SK-N-SH treated with all-trans-retinoic acid at 6 μM for 48 hours (cell line): ENCODE data around the gene RPL39L.

Experiments
- ARNTL ChIP-seq: fragments of 450-650 bp; formaldehyde crosslinking; IDR thresholded peaks from 2 replicates; pipeline ENCODE4 v1.5.0; 2020; ENCODE audit warnings: low read depth, mild to moderate bottlenecking, moderate library complexity, borderline replicate concordance
- BACH2 ChIP-seq: fragments of 250-450 bp; sonication (Bioruptor Pico); IDR thresholded peaks from 2 replicates; pipeline ENCODE4 v1.9.0; 2021; ENCODE audit warnings: mild to moderate bottlenecking, borderline replicate concordance
- ESRRG ChIP-seq: fragments of 250-450 bp; sonication (Bioruptor Pico); IDR thresholded peaks from 2 replicates; pipeline ENCODE4 v1.6.1; 2021; ENCODE audit warnings: mild to moderate bottlenecking
- OSR1 ChIP-seq: fragments of 250-450 bp; sonication (Bioruptor Pico); IDR thresholded peaks from 2 replicates; pipeline ENCODE4 v1.8.0; 2022; ENCODE audit warnings: moderate library complexity, mild to moderate bottlenecking, inconsistent platforms
- PATZ1 ChIP-seq: fragments of 250-450 bp; sonication (Bioruptor Pico); IDR thresholded peaks from 2 replicates; pipeline ENCODE4 v1.8.0; 2020; ENCODE audit warnings: mild to moderate bottlenecking, moderate library complexity, borderline replicate concordance
- RARB ChIP-seq: fragments of 250-450 bp; sonication (Bioruptor Pico); IDR thresholded peaks from 2 replicates; pipeline ENCODE4 v1.8.0; 2021; ENCODE audit warnings: mild to moderate bottlenecking, moderate library complexity
- SNAI2 ChIP-seq: fragments of 250-450 bp; sonication (Bioruptor Pico); IDR thresholded peaks from 2 replicates; pipeline ENCODE4 v1.5.0; 2020; ENCODE audit warnings: mild to moderate bottlenecking, moderate library complexity
- ZFP3 ChIP-seq: fragments of 250-450 bp; sonication (Bioruptor Pico); IDR thresholded peaks from 2 replicates; pipeline ENCODE4 v1.5.0; 2020; ENCODE audit warnings: mild to moderate bottlenecking, moderate library complexity
- ZNF8 ChIP-seq: fragments of 450-650 bp; formaldehyde crosslinking; IDR thresholded peaks from 2 replicates; pipeline ENCODE4 v1.5.0; 2020; ENCODE audit warnings: mild to moderate bottlenecking, moderate library complexity

- TF ChIP-seq SNAI2 (CRISPR knock-in tag) (no peak), ZFP3 (no peak), OSR1 (CRISPR knock-in tag) (no peak), PATZ1 (CRISPR knock-in tag) (no peak), RARB (CRISPR knock-in tag) (no peak), ESRRG (CRISPR knock-in tag) (no peak), ARNTL (no peak), ZNF8 (CRISPR knock-in tag) (no peak), BACH2 (CRISPR knock-in tag) (no peak)
Observed at GRCh38 chr3:187161556-187161955, 22.3 kb upstream of the RPL39L start.
